GM10248 (cell line): ENCODE measurements around the gene PRDX6.

Experiments
- CTCF ChIA-PET: fragments of 300-600 bp; sonication (Branson Sonifier 250); formaldehyde crosslinking; extraction: SDS; loops from one replicate; lab custom pipeline; 2021; ENCODE audit warnings: antibody characterized with exemption; lab: Yijun Ruan, JAX
- POLR2A ChIA-PET: fragments of 350-650 bp; sonication (Branson Sonifier 250); formaldehyde crosslinking; extraction: SDS; loops from one replicate; lab custom pipeline; 2020; ENCODE audit warnings: antibody characterized with exemption; lab: Yijun Ruan, JAX
- DNase-seq: peaks from one replicate; pipeline ENCODE4 v3.0.0; 2012; ENCODE audit errors: extremely low spot score
- CTCF ChIP-seq: IDR thresholded peaks from 2 replicates; pipeline ENCODE4 v1.5.1; 2012; ENCODE audit warnings: mild to moderate bottlenecking, low read depth; ENCODE audit errors: extremely low read depth, missing control alignments, control extremely low read depth

PRDX6 gene

GRCh38 chr1:173523329-173523728 is 46.2 kb downstream of the PRDX6 start:
- ChIA-PET POLR2A (no interaction called here), CTCF (interaction anchor here (1.0 kb wide), 1 partner anchor 11 kb away, joined by 3 read pairs; no protein-coding TSS in a partner anchor)
- no peak for DNase-seq
- TF ChIP-seq CTCF, result no peak

DNA sequence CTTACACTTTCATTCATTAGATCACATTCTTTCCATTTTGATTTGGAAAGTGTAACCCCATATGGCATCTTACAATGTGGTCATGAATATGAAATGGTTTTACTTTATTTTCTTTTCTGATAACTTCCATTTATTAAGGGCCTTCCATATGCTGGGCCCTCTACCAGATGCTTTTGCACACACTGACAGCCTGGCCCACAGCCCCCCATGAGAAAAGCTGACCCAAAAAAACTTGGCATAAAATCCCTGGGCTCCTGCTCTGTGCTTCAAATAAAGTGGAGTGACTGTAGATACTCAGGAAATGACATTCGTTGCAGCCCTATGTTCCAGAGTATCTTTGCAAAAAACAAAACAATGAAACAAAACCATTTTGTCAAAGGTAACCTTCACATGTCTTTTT is 48.8 kb downstream of the PRDX6 start:
- ChIA-PET POLR2A (no interaction called here), CTCF (no interaction called here)
- DNase-seq, result no peak
- TF ChIP-seq CTCF, result no peak

- no peak for DNase-seq
- CTCF ChIA-PET, result interaction anchor here (0.9 kb wide), 1 partner anchor 9 kb away, joined by 3 read pairs; no protein-coding TSS in a partner anchor
- no peak for TF ChIP-seq CTCF
- POLR2A ChIA-PET, result no interaction called here
Observed at GRCh38 chr1:173527151-173527826, 50.2 kb downstream of the PRDX6 start.

DNA sequence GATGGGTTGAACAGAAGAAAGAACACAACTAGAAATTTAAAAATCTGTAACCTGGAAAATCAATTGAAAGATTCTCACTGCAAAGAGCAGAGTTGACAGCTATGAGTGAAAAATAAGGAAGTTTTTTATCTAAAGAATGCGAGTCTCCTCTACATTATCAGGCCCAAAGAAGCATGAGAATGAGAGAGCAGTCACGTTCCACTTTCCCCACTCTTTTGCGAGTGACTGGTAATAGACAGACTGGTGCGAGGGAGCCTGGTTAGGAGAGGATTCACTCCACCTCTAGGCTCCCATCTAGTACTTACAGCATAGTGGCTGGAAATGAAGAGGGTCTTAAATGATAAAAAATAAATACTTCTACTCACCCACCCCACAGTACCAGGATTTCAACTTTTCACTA is 52.0 kb downstream of the PRDX6 start:
- DNase-seq, result no peak
- ChIA-PET CTCF (interaction anchor here (1.4 kb wide), 1 partner anchor 14 kb away, joined by 3 read pairs; no protein-coding TSS in a partner anchor), POLR2A (no interaction called here)
- TF ChIP-seq CTCF, result no peak

DNA sequence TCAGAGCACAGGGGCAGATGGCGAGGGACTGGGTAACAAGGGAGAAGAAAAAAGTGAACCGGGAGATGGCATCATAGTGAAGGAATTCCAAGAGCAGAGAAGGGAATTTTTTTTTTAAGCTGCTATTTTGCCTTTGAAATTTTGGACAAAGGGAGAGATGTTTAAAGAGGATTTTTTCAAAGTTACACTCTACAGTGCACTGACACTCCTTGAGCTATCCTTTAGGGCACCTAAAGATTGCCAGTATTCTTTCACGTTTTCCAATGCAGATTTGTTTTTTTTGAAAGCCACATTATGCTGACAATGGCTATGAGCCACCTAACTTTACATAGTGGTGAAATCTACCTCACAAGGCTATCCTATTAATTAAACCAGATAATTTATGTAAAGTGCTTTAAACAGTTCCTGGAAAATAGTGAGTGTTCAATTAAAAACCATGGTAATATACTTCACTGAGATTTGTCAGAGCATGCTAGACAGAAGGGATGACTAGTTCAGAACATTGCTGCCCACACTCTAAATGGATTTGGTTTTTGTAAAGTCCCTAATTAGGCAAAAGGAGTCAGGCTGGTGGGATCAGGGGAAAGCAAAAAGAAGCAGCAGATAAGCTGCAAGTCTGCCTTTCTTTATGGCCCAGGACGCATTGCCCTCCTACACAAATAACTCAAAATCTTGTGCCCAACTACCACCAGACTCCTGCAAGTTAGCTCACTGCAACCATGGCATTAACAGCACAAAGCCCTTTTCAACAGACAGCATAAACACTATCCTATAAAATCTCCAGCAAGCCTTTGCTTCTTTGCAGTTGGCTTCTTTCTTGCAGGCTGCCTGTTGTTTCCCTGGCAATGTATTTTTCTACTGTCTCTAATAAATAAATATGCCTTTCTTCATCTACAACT is 53.9 kb downstream of the PRDX6 start:
- CTCF ChIA-PET, result interaction anchor here (1.0 to 1.4 kb wide), 3 partner anchors 16 to 26 kb away, joined by 3 read pairs; no protein-coding TSS in a partner anchor
- no peak for DNase-seq
- POLR2A ChIA-PET, result no interaction called here
- no peak for TF ChIP-seq CTCF

GRCh38 chr1:173532237-173532636 is 55.1 kb downstream of the PRDX6 start:
- POLR2A ChIA-PET, result no interaction called here
- CTCF ChIA-PET, result interaction anchor here (1.0 kb wide), 1 partner anchor 27 kb away, joined by 3 read pairs; no protein-coding TSS in a partner anchor
- DNase-seq, result no peak
- TF ChIP-seq CTCF, result no peak
